22Rv1 (cell line): ENCODE measurements around the gene KLF13.

ENCODE experiments used
- H3K27ac ChIP-seq: fragments of 450-650 bp; 2 replicates; pipeline ENCODE4 v1.5.1; 2017
- ZFX ChIP-seq: fragments of 450-650 bp; IDR thresholded peaks from 2 replicates; pipeline ENCODE4 v1.6.1; 2017; ENCODE audit warnings: antibody characterized with exemption, borderline replicate concordance
- TF ChIP-seq, protein P1 (sequence below): fragments of 450-650 bp; IDR thresholded peaks from 2 replicates; pipeline ENCODE4 v1.5.1; 2017; ENCODE audit warnings: mild to moderate bottlenecking

KLF13 gene

DNA sequence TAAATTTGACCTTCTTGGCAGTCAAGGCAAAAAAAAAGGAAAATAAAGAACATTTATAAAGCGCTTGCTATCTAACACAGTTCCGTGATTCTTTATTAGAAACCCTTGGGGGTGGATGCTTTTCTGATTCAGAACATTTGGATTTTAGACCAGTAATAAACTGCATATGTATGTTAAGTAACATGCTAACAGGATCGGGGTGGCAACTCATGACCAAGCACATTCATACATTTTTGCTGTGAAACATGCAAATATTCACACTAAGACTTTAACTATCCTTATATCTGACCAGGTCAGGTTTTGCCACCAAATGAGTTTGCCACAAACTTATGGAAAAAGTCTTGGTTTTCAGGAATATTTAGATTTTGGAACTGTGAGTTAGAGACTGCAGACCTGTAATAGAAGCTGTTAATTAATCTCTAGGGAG lies 30.4 kb upstream of the KLF13 start:
- no peak for TF ChIP-seq ZFX
- TF ChIP-seq, protein P1, sequence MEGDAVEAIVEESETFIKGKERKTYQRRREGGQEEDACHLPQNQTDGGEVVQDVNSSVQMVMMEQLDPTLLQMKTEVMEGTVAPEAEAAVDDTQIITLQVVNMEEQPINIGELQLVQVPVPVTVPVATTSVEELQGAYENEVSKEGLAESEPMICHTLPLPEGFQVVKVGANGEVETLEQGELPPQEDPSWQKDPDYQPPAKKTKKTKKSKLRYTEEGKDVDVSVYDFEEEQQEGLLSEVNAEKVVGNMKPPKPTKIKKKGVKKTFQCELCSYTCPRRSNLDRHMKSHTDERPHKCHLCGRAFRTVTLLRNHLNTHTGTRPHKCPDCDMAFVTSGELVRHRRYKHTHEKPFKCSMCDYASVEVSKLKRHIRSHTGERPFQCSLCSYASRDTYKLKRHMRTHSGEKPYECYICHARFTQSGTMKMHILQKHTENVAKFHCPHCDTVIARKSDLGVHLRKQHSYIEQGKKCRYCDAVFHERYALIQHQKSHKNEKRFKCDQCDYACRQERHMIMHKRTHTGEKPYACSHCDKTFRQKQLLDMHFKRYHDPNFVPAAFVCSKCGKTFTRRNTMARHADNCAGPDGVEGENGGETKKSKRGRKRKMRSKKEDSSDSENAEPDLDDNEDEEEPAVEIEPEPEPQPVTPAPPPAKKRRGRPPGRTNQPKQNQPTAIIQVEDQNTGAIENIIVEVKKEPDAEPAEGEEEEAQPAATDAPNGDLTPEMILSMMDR, result no peak
- peak overlapping the region; percentile 24 for H3K27ac ChIP-seq

DNA sequence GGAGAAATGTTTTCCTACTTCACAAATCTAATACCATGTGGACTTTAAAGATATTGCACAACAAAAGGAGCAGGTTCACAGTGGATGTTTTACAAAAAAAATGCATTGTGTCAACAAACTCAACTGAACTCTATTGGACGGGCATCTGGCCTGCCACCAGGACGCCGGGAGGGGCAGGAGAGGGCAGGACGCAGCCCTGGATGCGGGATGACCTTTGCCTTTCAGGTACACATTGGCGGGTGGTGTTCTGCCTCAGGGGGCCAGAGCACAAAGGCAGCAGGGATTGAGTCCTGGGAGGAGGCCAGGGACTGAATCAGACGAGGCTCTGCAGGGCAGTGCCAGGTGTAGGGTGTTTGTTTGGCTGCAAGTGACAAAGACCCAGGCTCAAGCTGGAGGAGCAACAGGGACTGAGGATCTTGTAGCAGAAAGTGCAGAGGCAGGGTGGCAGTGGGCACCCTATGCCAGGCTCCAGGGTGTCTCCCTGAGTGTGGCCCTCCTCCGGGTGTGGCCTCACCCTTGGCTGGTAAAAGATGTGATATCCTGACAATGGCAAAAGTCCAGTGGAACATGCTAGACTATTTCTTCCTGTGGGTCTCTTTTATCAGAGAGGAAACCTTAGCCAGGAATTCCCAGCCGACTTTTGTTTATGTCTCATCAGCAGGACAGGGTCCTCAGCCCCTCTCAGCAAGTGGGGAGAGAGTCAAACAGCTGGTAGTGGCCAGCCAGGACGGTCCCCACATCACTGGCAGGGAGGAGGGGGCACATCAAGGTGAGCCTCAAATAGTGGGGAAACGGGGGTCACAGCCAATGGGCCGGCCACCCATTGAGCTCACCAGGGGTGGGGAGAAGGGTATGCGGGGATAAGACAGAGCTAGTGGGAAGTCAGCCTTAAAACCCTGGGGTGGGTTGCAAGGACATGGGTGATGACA lies 29.7 kb upstream of the KLF13 start:
- no peak for TF ChIP-seq ZFX
- TF ChIP-seq, protein P1, result no peak
- peak overlapping the region; percentile 24 for H3K27ac ChIP-seq

DNA sequence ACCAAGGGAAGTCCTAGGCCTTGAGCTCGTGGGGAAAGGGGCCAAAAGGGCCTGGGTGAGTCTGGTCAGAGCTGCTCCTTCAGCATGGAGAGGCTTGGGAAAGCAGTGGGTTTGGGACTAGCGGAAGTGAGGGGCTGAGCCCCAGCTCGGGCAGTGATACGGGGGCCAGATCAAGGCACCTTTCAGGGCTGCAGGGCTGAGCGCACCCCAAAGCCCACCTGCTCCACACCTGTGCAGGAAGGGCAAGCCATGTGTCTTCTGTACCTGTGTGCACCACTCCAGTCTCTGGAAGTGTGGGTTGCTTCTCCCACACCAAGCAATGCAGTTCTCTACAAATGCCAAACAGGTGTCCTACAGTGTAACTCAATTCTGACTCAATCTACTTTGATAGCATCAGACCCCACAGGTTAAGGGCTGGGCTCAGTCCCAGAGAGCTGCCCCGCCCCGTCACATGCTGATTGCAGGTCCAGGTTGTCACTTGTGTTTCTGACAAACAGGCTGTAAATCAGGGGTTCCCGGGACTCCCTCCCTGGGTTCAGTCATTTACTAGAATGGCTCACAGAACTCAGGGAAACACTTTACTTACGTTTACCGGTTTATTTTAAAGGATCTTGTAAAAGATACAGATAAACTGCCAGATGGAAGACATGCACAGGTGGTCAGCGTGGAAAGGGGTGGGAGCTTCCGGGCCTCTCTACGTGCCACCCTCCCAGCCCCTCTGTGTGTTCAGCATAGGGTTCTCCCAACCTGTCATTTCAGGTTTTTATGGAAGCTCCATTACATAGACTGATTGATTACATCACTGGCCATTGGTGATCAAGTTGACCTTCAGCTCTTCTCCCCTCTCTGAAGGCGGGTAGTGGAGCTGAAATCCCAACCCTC lies 28.8 kb upstream of the KLF13 start:
- no peak for TF ChIP-seq ZFX
- TF ChIP-seq, protein P1, result no peak

DNA sequence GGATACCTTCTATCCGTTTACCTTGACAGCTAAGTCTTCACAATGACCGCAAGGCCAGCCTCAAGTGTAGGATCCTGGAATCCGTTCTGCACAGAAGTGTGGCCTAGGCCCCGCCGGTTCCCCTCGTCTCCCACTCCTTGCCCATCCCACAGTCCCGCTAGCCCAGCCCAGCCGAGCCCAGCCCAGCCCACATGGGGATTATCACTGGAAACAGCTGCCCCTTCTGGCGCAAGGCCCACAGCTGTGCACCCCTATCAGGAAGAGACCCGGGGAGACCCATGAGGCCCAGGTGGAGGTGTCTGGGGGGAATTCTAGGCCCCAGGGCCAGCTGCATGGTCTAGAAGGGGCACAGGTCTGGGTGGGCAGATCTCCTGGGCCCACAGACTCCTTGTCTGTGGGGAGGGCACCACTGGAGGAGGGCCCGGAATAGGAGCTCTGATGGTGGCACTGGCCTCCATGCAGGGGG lies 27.9 kb upstream of the KLF13 start:
- H3K27ac ChIP-seq, result no peak overlapping the region
- TF ChIP-seq ZFX, result no peak
- TF ChIP-seq, protein P1, result no peak

More for the DNA sequence above, 28.8 kb upstream of the KLF13 start:
- peak overlapping the region; percentile 24 for H3K27ac ChIP-seq

DNA sequence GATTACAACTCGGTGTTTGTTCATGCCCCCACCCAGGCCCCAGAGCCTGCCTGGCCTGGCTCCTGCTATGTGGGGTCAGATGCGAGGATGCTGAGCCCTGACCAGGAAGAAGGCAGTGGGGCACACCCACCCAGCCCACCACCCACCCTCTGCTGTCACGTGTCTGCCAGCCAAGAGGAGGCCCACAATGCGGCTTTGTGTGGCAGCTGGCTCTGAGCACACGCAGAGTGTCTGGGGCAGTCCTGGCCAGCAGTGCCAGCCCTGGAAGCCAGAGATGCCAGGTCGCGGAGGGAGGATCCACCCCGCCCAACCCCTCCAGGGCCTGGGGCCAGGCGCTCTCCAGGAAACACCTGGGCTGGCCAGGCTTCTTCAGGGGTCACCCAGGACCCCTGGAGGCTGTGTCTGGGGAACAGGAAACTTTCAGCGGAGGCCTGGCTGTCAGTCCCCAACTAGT lies 26.4 kb upstream of the KLF13 start:
- TF ChIP-seq, protein P1, result no peak
- no peak for TF ChIP-seq ZFX
- no peak overlapping the region for H3K27ac ChIP-seq

DNA sequence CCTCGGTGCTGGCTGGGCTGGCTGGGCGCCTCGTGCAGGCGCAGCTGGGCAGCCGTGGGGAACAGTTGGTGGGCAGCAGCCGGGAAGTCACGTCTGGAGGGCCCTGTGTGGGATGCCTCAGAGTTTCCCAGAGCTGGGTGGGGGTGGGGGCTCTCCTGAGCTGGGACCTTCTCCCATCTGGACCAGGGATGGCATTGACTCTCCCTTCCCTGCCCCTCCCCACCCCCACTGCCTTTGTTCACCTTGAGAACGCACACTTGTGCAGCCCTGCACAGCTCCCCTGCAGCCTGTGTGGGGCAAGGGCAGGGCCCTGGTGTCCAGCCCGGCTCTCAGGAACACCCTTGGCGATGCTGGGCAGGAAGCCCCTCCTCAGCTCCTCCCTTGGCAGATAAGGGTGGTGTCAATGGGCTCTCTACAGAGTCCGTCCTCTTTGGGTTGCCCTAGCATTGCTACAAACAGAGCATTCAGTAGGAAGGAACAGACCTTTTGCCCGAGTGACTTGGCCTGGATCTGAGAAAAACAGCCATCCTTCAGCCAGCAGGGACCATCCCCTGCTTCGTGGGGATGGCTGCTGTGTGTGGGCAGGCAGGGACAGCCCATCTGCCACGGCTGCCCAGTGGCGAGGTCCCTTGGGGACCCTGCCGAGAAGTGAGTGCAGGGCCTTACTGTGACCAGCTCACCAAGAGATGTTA lies 25.5 kb upstream of the KLF13 start:
- no peak overlapping the region for H3K27ac ChIP-seq
- TF ChIP-seq, protein P1, result no peak
- TF ChIP-seq ZFX, result no peak
